NOMO-1 treated with DMSO at 0.1 percent for 48 hours (cell line): Measurements from ENCODE around the gene RMRP.

Experiments used
- DNase-seq: peaks from one replicate; lab custom pipeline; 2025; ENCODE audit not compliant: unreplicated experiment; lab: John Stamatoyannopoulos, UW

RMRP gene

DNA sequence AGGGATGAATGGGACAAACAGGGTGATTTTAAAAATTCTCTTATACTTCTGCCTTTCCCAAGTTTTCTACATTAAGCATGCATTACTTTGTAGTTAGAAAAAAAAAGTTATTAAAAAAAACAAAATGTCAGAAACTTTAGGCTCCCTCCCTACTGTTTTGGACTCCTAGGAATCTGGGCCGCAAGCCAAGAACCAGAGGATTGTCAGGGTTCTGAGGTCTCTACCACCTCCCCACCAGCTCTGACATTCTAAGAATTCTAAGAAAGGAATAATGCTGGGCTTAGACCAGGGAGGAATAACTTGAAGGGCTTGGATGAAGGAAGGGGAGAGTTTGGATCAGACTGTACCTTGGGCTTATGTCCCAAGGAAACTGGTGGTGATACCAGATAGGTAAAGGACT is 8.2 kb upstream of the RMRP start:
- DNase-seq, result no peak

DNA sequence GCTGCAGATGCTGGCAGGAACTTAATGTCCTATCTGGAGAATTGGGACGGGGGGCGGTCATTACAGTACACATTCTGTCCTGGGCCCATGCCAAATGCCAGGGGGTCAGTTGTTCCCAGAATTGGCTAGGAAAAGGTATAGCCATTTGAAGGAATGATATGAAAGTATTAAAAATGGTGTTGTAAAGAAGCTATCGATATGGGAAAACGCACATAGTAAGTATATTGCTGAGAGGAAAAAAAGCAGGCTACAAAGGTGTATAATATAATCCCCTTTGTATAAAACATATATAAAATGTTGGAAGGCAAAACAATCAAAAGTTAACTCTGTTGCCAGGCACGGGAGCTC is 7.6 kb upstream of the RMRP start:
- DNase-seq, result no peak

DNA sequence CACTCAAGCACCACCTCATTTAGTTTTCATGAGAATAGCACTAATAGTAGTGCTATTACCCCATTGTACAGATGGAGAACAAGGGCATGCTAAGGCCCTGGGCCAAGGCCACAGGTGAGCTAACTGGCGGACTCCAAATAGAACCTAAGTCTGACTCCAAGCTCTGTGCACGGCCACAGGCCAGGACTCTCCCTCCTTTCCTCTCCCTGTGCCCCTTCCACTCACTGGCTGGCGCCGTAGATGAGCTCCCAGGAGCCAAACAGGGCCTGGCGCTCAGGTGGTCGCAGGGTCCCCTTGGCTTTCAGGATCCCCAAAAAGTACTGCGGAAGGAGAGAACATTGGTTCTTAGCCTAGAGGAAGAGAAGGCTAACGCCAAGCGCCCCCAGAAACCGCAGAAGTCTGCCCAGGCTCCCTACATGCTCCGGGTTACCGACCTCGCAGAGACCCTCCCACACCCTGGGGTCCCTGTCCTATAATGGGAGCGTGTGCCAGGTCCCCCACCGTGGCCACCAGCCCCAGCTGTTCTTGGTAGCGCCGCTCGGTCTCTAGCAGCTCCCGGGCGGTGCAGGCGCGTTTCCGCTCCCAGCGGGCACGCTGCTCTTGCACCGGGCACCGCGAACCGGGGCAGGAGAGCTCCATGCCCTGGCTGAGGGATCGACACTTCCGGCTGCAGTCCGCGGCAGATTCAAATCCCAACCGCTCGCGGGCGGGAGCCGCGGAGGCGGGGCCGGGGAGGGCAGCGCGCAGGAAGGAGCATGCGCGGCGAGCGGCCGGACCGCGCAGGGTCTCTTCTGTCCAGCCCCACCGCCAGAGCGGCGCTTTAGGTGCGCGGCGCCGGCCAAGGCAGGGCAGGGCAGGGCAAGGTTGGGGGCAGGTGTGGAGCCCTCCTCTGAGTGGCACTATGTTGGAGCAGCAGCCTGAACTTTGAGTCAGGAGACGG is 7.0 kb upstream of the RMRP start, which contains the start of gene ARHGEF39:
Gene ARHGEF39 (minus strand): TSS at position 665 of the 940 bp plus-strand sequence. CDS start 26 bp downstream, at position 639.
- DNase-seq, result peak; percentile 81

DNA sequence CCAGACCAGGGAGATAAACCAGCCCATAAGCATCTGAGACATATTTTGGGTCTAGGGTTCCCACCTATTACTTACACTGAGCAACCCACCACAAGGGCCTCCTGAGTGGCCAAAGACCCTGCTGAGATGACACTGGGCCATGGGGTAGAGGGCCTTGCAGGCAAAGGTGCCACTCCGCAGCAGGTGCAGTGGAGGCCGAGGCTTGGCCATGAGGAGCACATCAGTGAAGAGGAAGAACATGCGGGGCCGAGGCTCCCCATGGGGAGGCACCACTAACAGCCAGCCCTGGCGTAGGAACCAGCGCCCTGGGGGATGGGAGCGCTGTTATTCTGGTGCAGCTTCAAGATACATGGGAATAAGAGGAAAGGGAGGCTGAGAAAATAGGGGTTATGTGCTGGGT is 4.6 kb upstream of the RMRP start:
- DNase-seq, result no peak

DNA sequence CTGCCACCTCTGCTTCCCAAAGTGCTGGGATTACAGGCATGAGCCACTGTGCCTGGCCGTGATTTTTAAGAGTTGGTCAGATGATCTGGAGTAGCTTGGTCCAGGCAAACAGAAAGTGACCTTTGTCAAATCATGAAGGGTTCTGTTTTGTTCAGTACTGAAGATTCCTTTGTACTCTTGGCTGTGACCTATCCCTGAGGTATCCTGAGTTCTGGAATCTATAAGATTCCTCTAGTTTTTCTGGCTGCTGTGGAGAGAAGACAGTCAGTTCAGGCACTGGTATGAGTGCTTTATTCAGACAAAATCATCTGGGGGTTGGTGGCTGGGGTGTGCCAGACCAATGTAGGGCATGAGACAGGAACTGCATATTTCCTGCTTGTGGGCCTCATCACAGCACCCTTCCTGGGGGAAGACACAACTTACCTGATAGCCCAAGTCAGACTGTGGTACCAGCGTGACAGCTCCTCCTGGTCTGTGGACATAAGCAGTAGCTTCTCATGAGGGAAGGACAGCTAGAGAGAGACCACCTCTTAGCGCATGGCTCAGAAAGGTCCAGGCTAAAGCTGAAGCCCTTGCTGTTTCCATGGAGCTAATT is 4.0 kb upstream of the RMRP start:
- DNase-seq, result no peak

DNA sequence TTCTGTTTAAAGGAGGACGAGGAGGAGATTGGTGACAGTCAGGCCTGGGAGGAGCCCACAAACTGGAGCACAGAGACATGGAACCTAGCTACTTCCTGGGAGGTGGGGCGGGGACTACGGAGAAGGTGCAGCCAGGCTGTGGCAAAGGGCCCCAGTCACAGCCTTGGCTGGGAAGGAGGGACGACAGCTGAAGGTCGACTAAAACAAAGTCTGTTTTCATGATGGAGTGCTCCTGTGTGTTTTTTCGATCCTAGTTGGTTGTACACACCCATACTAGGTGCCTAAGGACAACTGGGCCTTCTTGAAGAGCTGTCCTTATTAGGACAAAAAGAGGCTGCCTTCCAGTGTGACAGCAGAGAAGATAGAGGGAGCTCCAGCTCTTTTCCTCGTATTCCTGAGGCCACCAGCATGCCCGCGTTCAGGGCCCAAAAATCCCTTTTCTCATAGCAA is 3.2 kb upstream of the RMRP start:
- DNase-seq, result no peak

DNA sequence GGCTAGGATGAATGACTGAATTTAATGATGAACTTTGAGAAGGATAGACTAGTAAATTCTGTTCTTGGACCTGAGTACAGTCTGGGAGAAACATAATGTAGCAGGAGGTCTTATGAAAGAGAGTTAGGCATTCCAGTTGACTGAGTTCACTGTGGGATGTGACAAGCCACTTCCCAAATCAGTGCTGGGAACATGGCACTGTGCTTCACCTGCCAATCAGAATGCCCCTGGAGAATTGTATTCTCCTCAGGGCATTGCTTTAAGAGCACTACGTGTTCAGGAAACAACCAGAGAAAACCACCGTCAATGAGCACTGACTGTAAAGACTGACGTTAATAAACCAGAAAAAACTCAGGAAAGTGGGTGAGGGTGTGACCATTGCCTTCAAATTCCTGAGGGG is 1.5 kb upstream of the RMRP start:
- no peak for DNase-seq

DNA sequence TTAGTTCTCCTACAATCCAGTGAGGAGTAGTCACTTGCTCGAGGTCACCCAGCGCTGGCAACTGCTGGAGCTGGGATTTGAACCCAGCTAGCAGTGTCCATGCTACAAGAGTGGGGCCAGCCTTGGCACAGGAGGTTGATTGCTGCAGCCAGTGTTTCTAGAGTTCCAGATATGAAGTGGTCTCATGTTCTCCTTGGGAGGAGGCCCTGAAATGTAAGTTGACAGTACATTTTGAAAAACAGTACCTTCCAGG is 1.1 kb upstream of the RMRP start:
- peak; percentile 56 for DNase-seq

DNA sequence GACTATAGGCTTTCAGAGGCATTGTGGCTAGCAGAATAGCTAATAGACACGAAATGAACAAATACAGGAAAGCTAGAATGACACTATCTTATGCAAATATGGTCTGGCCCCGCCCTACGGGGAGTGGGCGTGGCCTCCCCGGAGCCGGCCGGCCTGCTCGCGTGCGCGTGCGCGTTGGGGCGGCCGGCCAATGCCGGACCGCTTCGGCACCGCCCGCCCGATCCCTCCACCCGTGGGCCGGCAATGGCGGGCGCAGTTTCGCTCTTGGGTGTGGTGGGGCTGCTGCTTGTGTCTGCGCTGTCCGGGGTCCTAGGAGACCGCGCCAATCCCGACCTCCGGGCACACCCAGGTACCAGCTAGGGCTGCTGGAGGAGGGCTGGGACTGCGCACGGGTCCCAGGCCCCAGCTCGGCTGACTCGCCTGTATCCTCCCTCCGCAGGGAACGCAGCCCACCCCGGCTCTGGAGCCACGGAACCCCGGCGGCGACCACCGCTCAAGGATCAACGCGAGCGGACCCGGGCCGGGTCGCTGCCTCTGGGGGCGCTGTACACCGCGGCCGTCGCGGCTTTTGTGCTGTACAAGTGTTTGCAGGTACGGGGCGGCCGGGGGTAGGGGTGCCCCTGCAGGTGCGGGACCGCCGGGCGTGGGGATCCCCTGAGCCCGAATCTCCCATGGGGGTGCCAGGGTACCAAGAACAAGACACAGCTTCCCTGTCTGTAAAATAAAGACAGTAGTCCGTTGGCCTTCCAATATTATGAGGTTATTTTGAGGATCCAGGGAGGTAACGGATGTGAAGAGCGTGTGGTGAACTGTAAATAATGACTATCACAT is 533 bp upstream of the RMRP start, which contains the start of gene CCDC107:
Gene CCDC107 (plus strand): TSS at position 156 of the 831 bp plus-strand sequence. CDS start 88 bp downstream, at position 244.
- peak; percentile 86 for DNase-seq

DNA sequence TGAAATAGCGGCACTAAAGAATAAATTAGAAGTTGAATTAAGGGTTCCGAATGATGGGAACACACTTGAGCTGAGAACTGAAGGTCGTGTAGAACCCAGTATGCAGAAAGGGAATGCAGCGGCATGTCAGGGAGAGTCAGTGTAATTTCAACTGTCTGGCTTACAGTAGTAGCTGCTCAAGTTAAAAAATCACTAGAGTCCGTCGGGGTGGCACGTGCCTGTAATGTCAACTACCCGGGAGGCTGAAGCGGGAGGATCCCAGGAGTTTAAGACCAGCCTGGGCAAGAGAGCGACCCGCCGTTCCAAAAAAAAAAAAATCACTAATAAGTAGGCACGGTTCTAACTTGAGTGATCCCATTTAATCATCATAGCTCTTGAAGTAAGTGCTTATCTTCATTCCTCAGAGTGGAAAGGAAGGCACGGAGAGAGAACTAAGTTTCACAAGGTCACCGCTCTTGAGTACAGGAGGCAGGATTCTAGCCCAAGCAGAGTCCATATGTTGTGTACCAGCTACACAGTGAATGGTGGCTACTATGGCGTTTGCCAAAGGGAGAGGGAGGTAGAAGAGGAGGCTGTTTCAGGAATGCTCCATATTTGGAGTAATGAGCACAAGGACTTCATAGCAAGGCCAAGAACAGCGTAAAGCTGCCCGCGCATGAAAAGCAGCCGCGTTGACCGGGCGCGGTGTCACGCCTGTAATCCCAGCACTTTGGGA is 831 bp downstream of the RMRP start:
- no peak for DNase-seq

DNA sequence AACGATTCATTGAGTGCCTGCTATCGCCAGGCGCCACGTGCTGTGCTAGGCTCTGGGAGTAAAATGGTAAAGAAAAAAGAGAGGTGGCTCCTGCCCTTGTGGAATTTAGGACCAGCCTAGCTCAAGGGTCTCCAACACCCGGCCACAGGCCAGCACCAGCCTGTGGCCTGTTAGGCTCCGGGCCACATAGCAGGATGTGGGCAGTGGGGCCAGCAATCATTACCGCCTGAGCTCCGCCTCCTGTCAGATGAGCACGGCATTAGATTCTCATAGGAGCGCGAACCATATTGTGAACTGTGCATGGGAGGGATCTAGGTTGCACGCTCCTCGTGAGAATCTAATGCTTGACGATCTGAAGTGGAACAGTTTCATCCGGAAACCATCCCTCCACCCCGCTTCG is 1.5 kb downstream of the RMRP start:
- DNase-seq, result no peak

DNA sequence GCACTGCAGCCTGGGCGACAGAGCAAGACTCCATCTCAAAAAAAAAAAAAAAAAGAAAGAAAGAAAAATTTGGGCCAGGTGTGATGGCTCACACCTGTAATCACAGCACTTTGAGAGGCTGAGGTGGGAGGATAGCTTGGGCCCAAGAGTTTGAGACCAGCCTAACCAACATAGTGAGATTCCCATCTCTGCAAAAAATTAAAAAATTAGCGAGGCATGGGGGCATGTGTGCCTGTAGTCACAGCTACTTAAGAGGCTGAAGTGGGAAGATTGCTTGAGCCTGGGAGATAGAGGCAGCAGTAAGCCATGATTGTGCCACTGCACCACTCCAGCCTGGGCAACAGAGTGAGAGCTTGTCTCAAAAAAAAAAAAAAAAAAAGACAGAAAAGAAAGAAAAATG is 4.2 kb downstream of the RMRP start:
- no peak for DNase-seq

DNA sequence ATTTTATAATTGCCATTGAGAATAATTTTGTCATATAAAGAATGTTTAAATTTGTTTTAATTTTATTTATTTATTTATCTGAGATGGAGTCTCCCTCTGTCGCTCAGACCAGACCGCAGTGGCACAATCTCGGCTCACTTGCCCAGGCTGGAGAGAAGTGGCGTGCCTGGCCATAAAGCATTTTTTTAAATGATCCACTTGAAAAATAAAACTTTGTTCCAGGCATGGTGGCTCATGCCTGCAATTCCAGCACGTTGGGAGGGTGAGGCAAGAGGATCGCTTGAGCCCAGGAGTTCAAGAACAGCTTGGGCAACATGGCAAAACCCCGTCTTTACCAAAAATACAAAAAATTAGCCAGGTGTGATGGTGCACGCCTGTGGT is 5.0 kb downstream of the RMRP start:
- peak; percentile 85 for DNase-seq

DNA sequence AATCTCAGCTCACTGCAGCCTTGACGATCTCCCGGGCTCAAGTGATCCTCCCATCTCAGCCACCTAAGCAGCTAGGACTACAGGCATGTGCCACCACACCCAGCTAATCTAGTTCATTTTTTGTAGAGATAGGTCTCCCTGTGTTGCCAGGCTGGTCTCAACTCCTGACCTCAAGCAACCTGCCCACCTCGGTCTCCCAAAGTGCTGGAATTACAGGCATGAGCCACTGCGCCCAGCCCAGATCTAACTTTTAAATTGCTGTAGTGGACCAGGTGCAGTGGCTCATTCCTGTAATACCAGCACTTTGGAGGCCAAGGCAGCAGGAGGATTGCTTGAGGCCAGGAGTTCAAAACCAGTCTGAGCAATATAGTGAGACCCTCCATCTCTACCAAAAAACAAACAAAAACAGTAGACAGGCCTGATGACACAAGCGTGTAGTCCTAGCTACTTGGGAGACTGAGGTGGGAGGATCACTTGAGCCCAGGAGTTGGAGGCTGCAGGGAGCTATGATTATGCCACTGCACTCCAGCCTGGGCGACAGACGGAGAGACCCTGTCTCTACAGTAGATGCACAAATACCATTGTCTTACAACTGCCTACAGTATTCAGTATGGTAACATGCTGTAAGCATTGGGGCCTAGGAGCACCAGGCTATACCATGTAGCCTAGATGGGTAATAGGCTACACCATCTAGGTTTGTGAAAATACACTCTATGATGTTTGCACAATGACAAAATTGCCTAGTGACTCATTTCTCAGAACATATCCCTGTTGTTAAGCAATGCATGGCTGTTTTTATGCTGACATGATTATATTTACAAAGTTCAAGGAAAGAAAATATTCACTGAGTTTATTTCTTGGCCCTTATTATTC is 5.6 kb downstream of the RMRP start:
- peak; percentile 91 for DNase-seq

DNA sequence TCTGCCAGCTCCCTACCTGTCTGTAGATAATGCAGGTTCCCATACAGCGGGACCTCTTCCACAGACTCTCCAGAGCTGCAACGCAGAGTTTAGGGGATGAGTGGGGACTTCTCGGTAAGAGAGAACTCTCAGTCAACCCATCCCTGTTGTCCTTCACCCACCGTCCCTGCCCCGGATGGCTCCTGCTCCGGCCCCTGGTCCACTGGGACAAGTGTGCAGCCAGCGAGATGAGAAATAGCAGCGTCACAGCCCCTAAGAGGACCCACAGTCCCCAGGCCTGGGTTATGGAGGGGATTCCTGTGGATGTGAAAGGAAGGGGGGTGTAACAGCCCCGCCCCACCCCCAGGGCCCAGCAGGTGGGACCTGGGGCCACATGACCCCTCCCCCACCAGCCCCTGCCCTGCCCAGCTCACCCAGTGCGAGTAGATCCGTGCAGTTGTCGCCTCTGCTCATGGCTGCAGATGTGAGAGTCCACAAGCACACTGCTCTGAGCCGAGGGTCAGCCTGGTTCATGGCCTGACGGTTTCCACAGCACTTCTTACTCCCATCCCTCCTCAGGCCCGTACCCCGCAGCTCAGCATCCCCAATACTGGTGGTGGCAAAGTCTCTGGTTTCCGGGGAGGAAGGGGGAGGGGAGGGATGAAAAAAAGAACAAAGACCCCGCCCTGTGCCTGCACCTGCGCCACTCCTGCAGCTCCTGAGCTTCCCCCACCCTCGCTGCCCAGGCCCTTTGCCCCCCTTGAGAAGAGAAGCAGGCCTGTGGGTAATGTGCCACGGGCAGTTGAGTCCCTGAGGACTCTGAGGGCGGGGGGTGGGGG is 7.3 kb downstream of the RMRP start, which contains the start of gene SIT1:
Gene SIT1 (minus strand): TSS at position 591 of the 818 bp plus-strand sequence. CDS start 78 bp downstream, at position 513.
- no peak for DNase-seq

DNA sequence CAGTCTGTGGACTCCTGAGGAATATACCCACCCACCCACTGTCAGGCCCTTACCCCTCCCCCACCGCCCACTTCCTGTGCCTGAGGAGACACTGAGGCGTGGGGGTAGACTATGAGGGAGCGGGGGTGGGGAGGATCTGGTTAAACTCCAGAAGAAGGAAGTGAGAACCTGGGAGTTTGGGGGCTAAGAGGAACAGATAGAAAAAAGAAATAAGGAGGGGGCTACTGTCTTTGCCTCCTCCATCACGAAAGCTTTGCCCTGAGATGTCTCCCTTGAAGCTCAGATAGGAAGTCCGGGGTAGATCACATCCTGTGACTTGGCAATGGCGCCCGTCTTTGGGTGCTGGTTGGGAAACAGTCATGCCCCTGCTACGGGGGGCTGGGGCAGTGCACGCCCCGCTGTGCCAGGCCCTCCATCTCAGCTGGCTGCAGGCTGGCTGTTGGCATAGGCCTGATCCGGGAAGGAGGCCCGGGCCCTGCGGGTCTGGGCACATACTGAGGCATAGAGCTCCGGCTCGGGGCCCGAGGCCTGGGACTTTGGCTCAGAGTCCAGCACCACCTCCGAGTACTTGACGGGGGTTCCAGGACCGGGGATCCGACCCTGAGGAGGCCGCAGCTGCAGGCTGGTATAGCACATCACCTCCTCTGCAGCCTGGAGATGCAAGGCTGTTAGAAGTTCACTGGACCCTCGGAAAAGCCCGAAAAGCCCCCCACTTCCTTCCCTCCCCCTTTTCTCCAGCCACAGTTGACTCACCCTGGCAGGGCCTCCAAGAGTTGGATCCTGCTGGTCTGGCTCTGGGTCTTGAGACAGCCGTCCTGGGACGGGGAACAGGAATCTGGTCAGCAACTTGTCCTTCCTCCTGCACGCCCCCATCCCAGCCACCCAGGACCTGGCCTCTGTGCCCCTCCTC is 8.1 kb downstream of the RMRP start:
- peak; percentile 38 for DNase-seq

DNA sequence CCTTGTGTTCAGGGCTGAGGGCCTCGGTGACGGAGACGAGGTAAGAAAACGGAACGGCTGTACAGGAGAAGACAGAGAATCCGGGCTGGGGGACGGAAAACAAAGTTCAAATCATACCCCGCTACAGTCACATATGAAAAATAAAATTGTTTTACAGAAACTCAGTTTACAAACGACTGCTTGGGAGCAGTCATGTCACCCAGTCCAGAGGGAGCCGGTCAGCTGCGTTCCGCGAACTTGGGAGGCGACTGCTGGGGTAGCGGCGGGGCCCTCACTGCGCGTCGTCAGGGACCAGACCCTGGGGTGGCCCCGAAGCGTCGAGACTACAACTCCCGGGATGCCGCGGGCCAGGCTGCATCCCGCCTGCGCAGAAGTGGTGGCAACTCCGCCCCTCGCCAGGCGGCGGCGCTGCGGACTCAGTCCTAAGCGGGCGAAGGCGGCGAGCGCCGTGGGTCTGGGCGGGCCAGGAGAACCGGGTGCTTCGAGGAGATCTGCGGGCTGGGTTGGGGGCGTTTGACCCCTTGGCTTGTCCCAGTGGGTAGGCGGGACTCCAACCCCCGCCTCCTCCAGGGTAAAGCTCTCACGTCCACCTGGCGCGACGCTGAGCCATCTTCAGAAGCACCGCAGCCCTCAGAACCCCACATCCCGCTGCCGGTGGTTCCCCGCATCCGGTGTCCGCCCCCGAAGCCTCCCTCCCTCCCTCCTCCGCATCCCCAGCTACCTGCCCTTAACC is 11.1 kb downstream of the RMRP start:
- DNase-seq, result peak; percentile 94
